H1 (cell line): Measurements from ENCODE around the gene CMTM2. TPM values are rescaled to one million over a fixed set of nuclear protein-coding genes. Genes with fewer than 3 reads are reported as not detected.

ENCODE experiments used
- CTCF ChIA-PET: fragments of 300-600 bp; sonication (Branson Sonifier 250); formaldehyde crosslinking; loops from one replicate; lab custom pipeline; 2021; ENCODE audit not compliant: partially characterized antibody; lab: Charles Lee
- POLR2A ChIA-PET: fragments of 300-600 bp; sonication (Branson Sonifier 250); formaldehyde crosslinking; loops from one replicate; lab custom pipeline; 2021; ENCODE audit warnings: inconsistent platforms; ENCODE audit not compliant: partially characterized antibody; lab: Charles Lee
- DNase-seq, 2 experiments: peaks; one replicate each; pipeline versions ENCODE4 v3.0.0 to v3.0.0-alpha.2; 2010 to 2022; ENCODE audit warnings: low spot score in 2 of 2, low read depth in 1 of 2, mixed read lengths in 1 of 2
- FAIRE-seq: peaks from 2 replicates; lab custom pipeline; 2011; peaks lifted over from hg19 to GRCh38; lab: Jason Lieb, UNC
- H2AFZ ChIP-seq: 2 replicates; pipeline ENCODE4 v1.8.1; 2012; ENCODE audit warnings: low read length, inconsistent platforms
- H2AK5ac ChIP-seq: 2 replicates; pipeline ENCODE4 v1.6.1; 2013; ENCODE audit warnings: low read depth, low read length
- H2BK120ac ChIP-seq: replicated peaks from 2 replicates; pipeline ENCODE3; 2013; ENCODE audit warnings: low read depth, low read length, inconsistent platforms
- H2BK12ac ChIP-seq: 2 replicates; pipeline ENCODE4 v1.6.1; 2013; ENCODE audit warnings: low read depth, low read length
- H2BK15ac ChIP-seq: 2 replicates; pipeline ENCODE4 v1.6.1; 2013; ENCODE audit warnings: low read length
- H2BK20ac ChIP-seq: 2 replicates; pipeline ENCODE4 v1.6.1; 2013; ENCODE audit warnings: low read length
- H2BK5ac ChIP-seq: 2 replicates; pipeline ENCODE4 v1.6.1; 2013; ENCODE audit warnings: low read depth, low read length
- H3K14ac ChIP-seq: 2 replicates; pipeline ENCODE4 v1.6.1; 2013; ENCODE audit warnings: inconsistent platforms; ENCODE audit not compliant: insufficient read length
- H3K18ac ChIP-seq: 2 replicates; pipeline ENCODE4 v1.6.1; 2013; ENCODE audit warnings: low read length; ENCODE audit errors: extremely low read depth
- H3K23ac ChIP-seq: 2 replicates; pipeline ENCODE4 v1.6.1; 2013; ENCODE audit warnings: inconsistent platforms; ENCODE audit not compliant: insufficient read length
- H3K23me2 ChIP-seq: 2 replicates; pipeline ENCODE4 v1.6.1; 2013; ENCODE audit warnings: low read depth, low read length
- H3K27ac ChIP-seq: 2 replicates; pipeline ENCODE4 v1.6.1; 2011; ENCODE audit warnings: low read depth, low read length, inconsistent platforms
- H3K27me3 ChIP-seq, 4 experiments: replicated peaks in 1 of 4; 1 replicate in 1 of 4; 2 replicates in 3 of 4; pipeline versions ENCODE4 v1.6.1 to v1.8.1; 2011 to 2013; ENCODE audit warnings: low read length in 3 of 4, mild to moderate bottlenecking in 3 of 4, inconsistent platforms in 2 of 4, mixed read lengths in 2 of 4, moderate library complexity in 1 of 4; ENCODE audit not compliant: control insufficient read depth in 3 of 4, insufficient read depth in 3 of 4; ENCODE audit errors: extremely low read depth in 1 of 4
- H3K36me3 ChIP-seq, 4 experiments: 2 replicates each; pipeline versions ENCODE4 v1.6.1 to v1.8.1; 2011 to 2013; ENCODE audit warnings: mild to moderate bottlenecking in 4 of 4, low read length in 3 of 4, moderate library complexity in 2 of 4, control low read depth in 1 of 4, inconsistent platforms in 1 of 4; ENCODE audit not compliant: insufficient read depth in 4 of 4, control insufficient read depth in 2 of 4
- H3K4ac ChIP-seq: replicated peaks from 2 replicates; pipeline ENCODE3; 2013; ENCODE audit warnings: low read length, low read depth, mixed read lengths, inconsistent platforms; ENCODE audit not compliant: insufficient read length
- H3K4me1 ChIP-seq, 4 experiments: replicated peaks in 1 of 4; 1 replicate in 1 of 4; 2 replicates in 3 of 4; pipeline versions ENCODE4 v1.6.1 to v1.8.1; 2011 to 2013; ENCODE audit warnings: low read length in 3 of 4, inconsistent platforms in 2 of 4, mixed read lengths in 1 of 4; ENCODE audit not compliant: insufficient read depth in 4 of 4, control insufficient read depth in 3 of 4
- H3K4me2 ChIP-seq, 2 experiments: 2 replicates each; pipeline versions ENCODE4 v1.6.1 to v1.8.1; 2011 to 2013; ENCODE audit warnings: low read depth in 2 of 2, low read length in 2 of 2, control low read depth in 1 of 2, inconsistent platforms in 1 of 2, mild to moderate bottlenecking in 1 of 2; ENCODE audit not compliant: insufficient read depth in 1 of 2
- H3K4me3 ChIP-seq, 4 experiments: fragments of 200-600, 300-600 bp in 1 of 4; sonication (generic), shearing (Covaris generic), sonication (Bioruptor Twin) in 1 of 4; 2 replicates each; pipeline versions ENCODE4 v1.5.1 to v1.8.1; 2011 to 2016; ENCODE audit warnings: low read length in 4 of 4, low read depth in 3 of 4, control low read depth in 2 of 4, inconsistent platforms in 2 of 4, mild to moderate bottlenecking in 2 of 4, mixed read lengths in 1 of 4, moderate library complexity in 1 of 4; ENCODE audit not compliant: insufficient read depth in 2 of 4; ENCODE audit errors: extremely low read depth in 1 of 4
- H3K56ac ChIP-seq: replicated peaks from 2 replicates; pipeline ENCODE3; 2013; ENCODE audit warnings: low read depth, mild to moderate bottlenecking, mixed read lengths, low read length, inconsistent platforms; ENCODE audit not compliant: insufficient read length
- H3K79me1 ChIP-seq: 2 replicates; pipeline ENCODE4 v1.6.1; 2013; ENCODE audit warnings: low read depth, low read length, control low read depth
- H3K79me2 ChIP-seq, 2 experiments: 2 replicates each; pipeline versions ENCODE4 v1.6.1 to v1.8.1; 2012 to 2013; ENCODE audit warnings: low read length in 2 of 2, mild to moderate bottlenecking in 2 of 2, inconsistent platforms in 1 of 2; ENCODE audit not compliant: insufficient read depth in 2 of 2, control insufficient read depth in 1 of 2
- H3K9ac ChIP-seq, 4 experiments: replicated peaks in 1 of 4; 1 replicate in 1 of 4; 2 replicates in 3 of 4; pipeline versions ENCODE4 v1.6.1 to v1.8.1; 2011 to 2013; ENCODE audit warnings: low read depth in 3 of 4, low read length in 3 of 4, control low read depth in 2 of 4, mild to moderate bottlenecking in 2 of 4, moderate library complexity in 2 of 4, inconsistent platforms in 1 of 4; ENCODE audit errors: extremely low read depth in 1 of 4
- H3K9me3 ChIP-seq, 2 experiments: 2 replicates each; pipeline versions ENCODE4 v1.6.1 to v1.8.1; 2012 to 2013; ENCODE audit warnings: mild to moderate bottlenecking in 2 of 2, moderate library complexity in 2 of 2, control low read depth in 1 of 2, inconsistent platforms in 1 of 2, low read depth in 1 of 2, low read length in 1 of 2, mixed read lengths in 1 of 2; ENCODE audit not compliant: insufficient read depth in 2 of 2
- H4K20me1 ChIP-seq, 2 experiments: replicated peaks in 1 of 2; 2 replicates each; pipeline versions ENCODE3 to v1.8.1; 2011 to 2013; ENCODE audit warnings: inconsistent platforms in 2 of 2, low read length in 2 of 2, mild to moderate bottlenecking in 1 of 2; ENCODE audit not compliant: insufficient read depth in 2 of 2, control insufficient read depth in 1 of 2
- H4K5ac ChIP-seq: 2 replicates; pipeline ENCODE4 v1.6.1; 2013; ENCODE audit warnings: low read length, low read depth, mixed read lengths, inconsistent platforms; ENCODE audit not compliant: insufficient read length
- H4K8ac ChIP-seq: 2 replicates; pipeline ENCODE4 v1.8.0; 2013; ENCODE audit warnings: mild to moderate bottlenecking, moderate library complexity, low read length, inconsistent platforms; ENCODE audit not compliant: insufficient read depth; ENCODE audit errors: extremely low read depth
- H4K91ac ChIP-seq: replicated peaks from 2 replicates; pipeline ENCODE3; 2013; ENCODE audit warnings: low read length, mixed read lengths, inconsistent platforms; ENCODE audit not compliant: insufficient read length
- BACH1 ChIP-seq: IDR thresholded peaks from 2 replicates; pipeline ENCODE4 v1.6.1; 2012; ENCODE audit warnings: low read length, improper control_type of control experiment
- E2F6 ChIP-seq: IDR thresholded peaks from 2 replicates; pipeline ENCODE4 v1.6.1; 2012; ENCODE audit warnings: inconsistent platforms
- NRF1 ChIP-seq: IDR thresholded peaks from 2 replicates; pipeline ENCODE4 v1.6.1; 2011; ENCODE audit warnings: mild to moderate bottlenecking, low read depth, low read length, improper control_type of control experiment
- POU5F1 ChIP-seq: IDR thresholded peaks from 2 replicates; pipeline ENCODE4 v1.6.1; 2011; ENCODE audit warnings: low read depth, mild to moderate bottlenecking, low read length, moderate library complexity
- WGBS, 2 experiments: shearing (Covaris generic) in 1 of 2; methylation state at CpG; one replicate each; pipeline versions ENCODE4 v1.1.6 to v1.1.7; 2013 to 2015; ENCODE audit warnings: low lambda C conversion rate in 2 of 2, mixed read lengths in 2 of 2, inconsistent platforms in 1 of 2, low coverage in 1 of 2, missing lambda C conversion rate in 1 of 2; ENCODE audit not compliant: insufficient replicate concordance in 2 of 2, insufficient coverage in 1 of 2, insufficient read length in 1 of 2; ENCODE audit errors: extremely low coverage in 1 of 2, missing lambda C conversion rate in 1 of 2; 5-methylcytosine and 5-hydroxymethylcytosine counted together
- polyA plus RNA-seq, 7 experiments: library from polyadenylated mRNA; depleted of rRNA in 3 of 7; stranded (reverse) in 5 of 7; unstranded in 2 of 7; fragments of >200 nt in 5 of 7; fragments of 200-250 nt in 2 of 7; gene quantifications; 1 replicate in 5 of 7; 2 replicates in 1 of 7; 4 replicates in 1 of 7; pipeline versions ENCODE4 v1.2.1 to v1.2.3, GENCODE V29; 2011 to 2013; ENCODE audit warnings: missing spikeins in 2 of 7, mixed read lengths in 2 of 7
- total RNA-seq: library from RNA; stranded (reverse); fragmentation: NEBNext Ultra II Directional; extraction: Animal tissue kit (Norgen Biotek cat#: 25700); gene quantifications from 2 replicates; pipeline ENCODE4 v1.2.1, GENCODE V29; 2021

Gene CMTM2
- total and polyA plus RNA-seq, 2 of the 8 experiments (the other 6 are each of a cell fraction or from before 2014, with no cell fraction given): not detected

- H2BK12ac ChIP-seq: no peak overlapping the region
- H4K20me1 ChIP-seq: no peaks in the 10 kb centered on the region
- no peak for DNase-seq
- no peak overlapping the region for H3K14ac ChIP-seq
- H4K5ac ChIP-seq: no peak overlapping the region
- H3K18ac ChIP-seq: no peak overlapping the region
- H3K56ac ChIP-seq: no peak overlapping the region
- H3K79me2 ChIP-seq: no peaks in the 10 kb centered on the region
- POLR2A ChIA-PET: interaction anchor here (1.1 kb wide), 1 partner anchor 36 kb away, joined by 4 read pairs; no protein-coding TSS in a partner anchor
- H3K4me2 ChIP-seq: no peak overlapping the region
- no peak for FAIRE-seq
- peaks cover 0 to 12% (median 9%) of the 10 kb centered on the region in 4 experiments; a peak in 5 of 7 replicates for H3K4me1 ChIP-seq
- no peak overlapping the region for H4K91ac ChIP-seq
- no peaks in the 10 kb centered on the region; the same call in 1 of the 2 replicates for H3K79me1 ChIP-seq
- peak overlapping the region; percentile 72; the same call in 1 of the 2 replicates for H2BK15ac ChIP-seq
- H3K4ac ChIP-seq: no peak overlapping the region
- H2BK20ac ChIP-seq: no peak overlapping the region
- peak overlapping the region; percentile 3; the same call in 1 of the 2 replicates for H2BK5ac ChIP-seq
- no peak overlapping the region for H3K4me3 ChIP-seq
- TF ChIP-seq BACH1 (no peak), POU5F1 (no peak), E2F6 (no peak), NRF1 (no peak)
- H3K27me3 ChIP-seq: peaks cover 0 to 14% (median 7%) of the 10 kb centered on the region in 4 experiments; a peak in 5 of 7 replicates
- H4K8ac ChIP-seq: no peak overlapping the region
- H3K23ac ChIP-seq: no peak overlapping the region
- H3K36me3 ChIP-seq: no peaks in the 10 kb centered on the region
- H3K9me3 ChIP-seq: peaks cover 0 to 4% of the 10 kb centered on the region in 2 experiments; a peak in 1 of 4 replicates
- H2AFZ ChIP-seq: no peak overlapping the region
- 99 to 100% methylated on average over 1 to 4 of the region's 4 CpGs for WGBS, 2 experiments
- H3K23me2 ChIP-seq: peaks cover 15% of the 10 kb centered on the region
- no peak overlapping the region for H2AK5ac ChIP-seq
- H3K9ac ChIP-seq: no peak overlapping the region
- no peak overlapping the region for H2BK120ac ChIP-seq
- no peak overlapping the region for H3K27ac ChIP-seq
- CTCF ChIA-PET: interaction anchor here (0.7 to 2.5 kb wide), 10 partner anchors 12 to 204 kb away, joined by 3 to 12 read pairs (median 4); no protein-coding TSS in a partner anchor
Observed at GRCh38 chr16:66548068-66548467, 31.2 kb upstream of the CMTM2 start.
